ENCODE measurements around the gene RFC1. TPM values are rescaled to one million over a fixed set of nuclear protein-coding genes. Genes with fewer than 3 reads are reported as not detected.
"Not testable (repeated sequence)": the region's sequence is repeated elsewhere in the genome, so short reads cannot be mapped to it uniquely, and the experiment has no call there.

Gene RFC1
- total RNA-seq, 2 donors from 2014 or later: 111 to 134 TPM

GRCh38 chr4:39323821-39324220, 42.3 kb downstream of the RFC1 start:
- DNase-seq: no peak
- H3K27me3 Mint-ChIP-seq (ENCODE audit: low read depth): no peaks in the 10 kb centered on the region
- peak overlapping the region; percentile 38 for H3K27ac Mint-ChIP-seq

GRCh38 chr4:39320381-39321115, 45.6 kb downstream of the RFC1 start:
- Mint-ChIP-seq H3K27ac (peak overlapping the region; percentile 63), H3K27me3 (ENCODE audit: low read depth) (no peaks in the 10 kb centered on the region), H3K9me3 (no peaks in the 10 kb centered on the region), H3K36me3 (ENCODE audit: insufficient read depth in 2 of 2) (peaks cover 6 to 37% of the 10 kb centered on the region in 2 donors), H3K4me3 (no peak overlapping the region), H3K4me1 (ENCODE audit: low read depth) (no peaks in the 10 kb centered on the region)
- no peak for DNase-seq
- ATAC-seq (replicated peaks in 1 of 2): no peak

More at GRCh38 chr4:39323821-39324220, 42.3 kb downstream of the RFC1 start:
- Mint-ChIP-seq H3K9me3 (no peaks in the 10 kb centered on the region), H3K36me3 (ENCODE audit: insufficient read depth in 2 of 2) (peaks cover 11 to 48% of the 10 kb centered on the region in 2 donors), H3K4me3 (no peak overlapping the region), H3K4me1 (ENCODE audit: low read depth) (no peaks in the 10 kb centered on the region)
- ATAC-seq (replicated peaks in 1 of 2): no peak

GRCh38 chr4:39319676-39320075, 46.5 kb downstream of the RFC1 start:
- no peak overlapping the region for H3K27ac Mint-ChIP-seq
- H3K4me3 Mint-ChIP-seq: no peak overlapping the region
- no peaks in the 10 kb centered on the region for H3K4me1 Mint-ChIP-seq (ENCODE audit: low read depth)
- peaks cover under 1 to 31% of the 10 kb centered on the region in 2 donors for H3K36me3 Mint-ChIP-seq (ENCODE audit: insufficient read depth in 2 of 2)
- DNase-seq: no peak
- no peaks in the 10 kb centered on the region for H3K27me3 Mint-ChIP-seq (ENCODE audit: low read depth)
- no peak for ATAC-seq (replicated peaks in 1 of 2)
- H3K9me3 Mint-ChIP-seq: no peaks in the 10 kb centered on the region

GRCh38 chr4:39312816-39313215, 53.3 kb downstream of the RFC1 start:
- H3K27me3 Mint-ChIP-seq (ENCODE audit: low read depth): no peaks in the 10 kb centered on the region
- ATAC-seq (replicated peaks in 1 of 2) (no peak), DNase-seq (no peak)
- H3K9me3 Mint-ChIP-seq: no peaks in the 10 kb centered on the region
- H3K4me3 Mint-ChIP-seq: no peak overlapping the region
- H3K27ac Mint-ChIP-seq: no peak overlapping the region
- H3K36me3 Mint-ChIP-seq (ENCODE audit: insufficient read depth in 2 of 2): peaks cover 19 to 35% of the 10 kb centered on the region in 2 donors
- no peaks in the 10 kb centered on the region for H3K4me1 Mint-ChIP-seq (ENCODE audit: low read depth)

DNA sequence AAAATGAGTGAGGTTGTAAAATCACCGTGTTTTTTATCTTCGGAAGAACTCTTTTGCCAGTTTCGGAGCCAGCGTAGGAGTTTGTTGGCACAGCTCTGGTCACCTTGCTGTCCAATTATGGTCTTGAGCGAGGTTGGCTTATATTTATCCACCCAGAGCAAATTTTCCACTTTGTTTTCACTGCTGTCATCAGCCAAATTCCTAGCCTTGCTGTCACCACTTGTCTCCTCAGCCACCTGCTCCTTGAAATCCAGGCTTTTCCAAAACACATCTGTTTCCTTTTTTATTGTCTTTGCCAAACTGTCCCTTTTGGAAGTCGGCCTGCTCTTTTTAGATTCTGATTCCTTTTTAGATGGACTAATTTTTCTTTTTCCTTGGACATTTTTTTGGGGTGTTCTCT, 57.6 kb downstream of the RFC1 start:
- Mint-ChIP-seq H3K4me3 (no peak overlapping the region), H3K9me3 (no peaks in the 10 kb centered on the region)

DNA sequence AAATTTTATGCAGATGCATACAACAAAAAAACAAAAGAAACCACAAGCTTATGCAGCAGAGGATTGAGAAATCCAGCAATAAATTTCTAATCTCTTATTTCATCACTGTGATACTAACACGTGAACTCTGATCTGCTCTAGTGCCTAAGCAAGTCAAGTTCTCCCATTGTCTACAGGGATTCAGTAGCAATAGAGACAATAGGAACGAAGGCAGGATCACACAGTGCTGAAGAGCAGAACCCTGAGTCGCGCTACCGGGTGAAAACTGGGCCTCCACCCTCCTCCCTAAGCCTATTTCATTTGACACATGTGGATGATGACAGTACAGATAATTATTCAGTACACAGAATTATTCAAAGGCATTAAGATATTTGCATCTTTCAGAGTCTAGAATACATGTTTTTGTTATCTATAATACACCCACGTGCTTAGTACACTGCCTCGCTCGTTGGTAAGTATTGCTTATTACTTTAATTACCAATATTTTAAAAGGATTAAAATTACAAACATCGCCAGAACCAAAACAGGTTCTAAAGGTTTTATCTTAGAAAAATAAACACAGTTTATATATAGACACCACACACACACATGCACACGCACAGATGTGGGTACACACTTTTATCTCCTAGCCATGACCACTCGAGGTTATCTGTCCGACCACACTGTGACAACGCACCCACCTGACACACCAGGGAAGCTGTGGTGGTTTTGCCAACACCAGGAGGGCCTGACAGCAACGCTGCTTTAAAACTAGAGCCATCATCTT, 60.1 kb downstream of the RFC1 start:
- Mint-ChIP-seq H3K36me3 (ENCODE audit: insufficient read depth in 2 of 2) (peaks cover 19 to 37% of the 10 kb centered on the region in 2 donors), H3K4me1 (ENCODE audit: low read depth) (no peaks in the 10 kb centered on the region), H3K4me3 (no peak overlapping the region), H3K27ac (no peak overlapping the region), H3K27me3 (ENCODE audit: low read depth) (no peaks in the 10 kb centered on the region), H3K9me3 (no peaks in the 10 kb centered on the region)
- ATAC-seq (replicated peaks in 1 of 2) (no peak), DNase-seq (no peak)

More for the DNA sequence above, 57.6 kb downstream of the RFC1 start:
- H3K36me3 Mint-ChIP-seq (ENCODE audit: insufficient read depth in 2 of 2): peaks cover 23 to 40% of the 10 kb centered on the region in 2 donors
- no peaks in the 10 kb centered on the region for H3K27me3 Mint-ChIP-seq (ENCODE audit: low read depth)
- no peak for ATAC-seq (replicated peaks in 1 of 2)
- DNase-seq: no peak
- H3K4me1 Mint-ChIP-seq (ENCODE audit: low read depth): no peaks in the 10 kb centered on the region
- H3K27ac Mint-ChIP-seq: no peak overlapping the region

- H3K9me3 Mint-ChIP-seq: peaks cover 0 to 1% of the 10 kb centered on the region in 2 donors
- peak overlapping the region; percentile 63 for H3K27ac Mint-ChIP-seq
- H3K4me1 Mint-ChIP-seq (ENCODE audit: low read depth): no peaks in the 10 kb centered on the region
Observed at GRCh38 chr4:39304651-39305050, 61.5 kb downstream of the RFC1 start.

GRCh38 chr4:39303871-39304270, 62.3 kb downstream of the RFC1 start:
- H3K4me1 Mint-ChIP-seq (ENCODE audit: low read depth): no peaks in the 10 kb centered on the region
- peaks cover 17 to 48% of the 10 kb centered on the region in 2 donors for H3K36me3 Mint-ChIP-seq (ENCODE audit: insufficient read depth in 2 of 2)
- no peaks in the 10 kb centered on the region for H3K27me3 Mint-ChIP-seq (ENCODE audit: low read depth)
- peaks cover 0 to 1% of the 10 kb centered on the region in 2 donors for H3K9me3 Mint-ChIP-seq
- DNase-seq (no peak), ATAC-seq (replicated peaks in 1 of 2) (no peak)
- H3K4me3 Mint-ChIP-seq: no peak overlapping the region
- no peak overlapping the region for H3K27ac Mint-ChIP-seq

More at GRCh38 chr4:39304651-39305050, 61.5 kb downstream of the RFC1 start:
- no peak for DNase-seq
- ATAC-seq (replicated peaks in 1 of 2): no peak
- peaks cover 20 to 44% of the 10 kb centered on the region in 2 donors for H3K36me3 Mint-ChIP-seq (ENCODE audit: insufficient read depth in 2 of 2)
- no peaks in the 10 kb centered on the region for H3K27me3 Mint-ChIP-seq (ENCODE audit: low read depth)
- no peak overlapping the region for H3K4me3 Mint-ChIP-seq

DNA sequence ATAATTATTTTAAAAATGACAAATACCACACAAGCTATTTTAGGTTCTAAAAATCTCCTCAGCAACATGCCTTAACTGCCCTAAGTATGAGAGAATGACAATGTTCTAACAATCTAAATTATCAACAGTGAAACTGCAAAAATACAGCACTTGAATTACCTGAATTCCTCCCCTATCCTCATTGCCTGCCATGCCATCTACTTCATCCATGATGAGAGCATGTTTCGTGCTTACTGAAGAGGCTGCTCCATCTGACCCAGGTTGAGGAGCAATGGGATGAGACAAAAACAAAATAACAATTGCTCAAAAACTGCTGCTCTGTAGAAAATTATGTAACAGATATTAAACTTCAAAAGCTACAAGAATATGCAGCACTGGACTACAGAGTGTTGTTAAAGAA, 63.3 kb downstream of the RFC1 start:
- Mint-ChIP-seq H3K4me3 (no peak overlapping the region), H3K27me3 (ENCODE audit: low read depth) (no peaks in the 10 kb centered on the region), H3K27ac (no peak overlapping the region), H3K9me3 (peaks cover 0 to 1% of the 10 kb centered on the region in 2 donors), H3K4me1 (ENCODE audit: low read depth) (no peaks in the 10 kb centered on the region), H3K36me3 (ENCODE audit: insufficient read depth in 2 of 2) (peaks cover 10 to 49% of the 10 kb centered on the region in 2 donors)
- ATAC-seq (replicated peaks in 1 of 2) (no peak), DNase-seq (no peak)

DNA sequence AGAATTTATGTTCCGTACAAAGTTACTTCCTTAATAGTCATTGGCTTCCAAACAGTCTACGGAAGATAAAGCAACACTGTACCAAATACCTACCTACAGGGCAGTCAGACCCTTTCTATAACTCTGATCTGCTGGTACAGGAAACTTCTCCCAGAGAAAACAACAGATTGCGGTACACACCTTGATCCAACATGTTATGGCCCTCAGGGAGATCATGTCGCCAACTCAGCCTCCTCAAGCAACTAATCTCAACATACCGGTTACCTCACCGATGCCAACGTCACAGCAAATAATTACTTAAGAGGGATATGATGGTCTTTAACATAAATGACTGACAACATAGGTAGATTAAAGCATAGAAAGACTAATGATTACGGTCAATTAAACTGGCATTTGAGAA, 70.4 kb downstream of the RFC1 start:
- ATAC-seq (replicated peaks in 1 of 2) (no peak), DNase-seq (no peak)
- Mint-ChIP-seq H3K27me3 (ENCODE audit: low read depth) (no peaks in the 10 kb centered on the region), H3K4me1 (ENCODE audit: low read depth) (no peaks in the 10 kb centered on the region), H3K27ac (no peak overlapping the region), H3K9me3 (no peaks in the 10 kb centered on the region), H3K4me3 (no peak overlapping the region), H3K36me3 (ENCODE audit: insufficient read depth in 2 of 2) (peaks cover 10 to 55% of the 10 kb centered on the region in 2 donors)

DNA sequence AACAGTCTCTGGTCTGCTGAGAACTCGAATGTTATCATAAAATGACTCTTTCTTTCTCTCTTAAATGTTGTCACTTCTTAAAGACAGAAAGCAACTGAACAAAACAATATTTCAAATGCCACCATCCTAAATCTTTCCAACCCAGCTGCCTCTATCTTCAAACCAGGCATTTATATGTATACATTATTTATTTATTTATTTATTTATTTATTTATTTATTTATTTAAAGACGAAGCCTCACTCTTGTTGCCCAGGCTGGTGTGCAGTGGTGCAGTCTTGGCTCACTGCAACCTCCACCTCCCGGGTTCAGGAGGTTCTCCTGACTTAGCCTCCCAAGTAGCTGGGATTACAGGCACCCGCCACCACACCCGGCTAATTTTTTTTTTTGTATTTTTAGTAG, 73.7 kb downstream of the RFC1 start:
- H3K27me3 Mint-ChIP-seq (ENCODE audit: low read depth); H3K4me3 Mint-ChIP-seq; ATAC-seq (replicated peaks in 1 of 2); DNase-seq; H3K9me3 Mint-ChIP-seq; H3K4me1 Mint-ChIP-seq (ENCODE audit: low read depth): not testable (repeated sequence)
- peaks cover 9 to 40% of the 10 kb centered on the region in 2 donors for H3K36me3 Mint-ChIP-seq (ENCODE audit: insufficient read depth in 2 of 2)
- H3K27ac Mint-ChIP-seq: peak overlapping the region; percentile 59

DNA sequence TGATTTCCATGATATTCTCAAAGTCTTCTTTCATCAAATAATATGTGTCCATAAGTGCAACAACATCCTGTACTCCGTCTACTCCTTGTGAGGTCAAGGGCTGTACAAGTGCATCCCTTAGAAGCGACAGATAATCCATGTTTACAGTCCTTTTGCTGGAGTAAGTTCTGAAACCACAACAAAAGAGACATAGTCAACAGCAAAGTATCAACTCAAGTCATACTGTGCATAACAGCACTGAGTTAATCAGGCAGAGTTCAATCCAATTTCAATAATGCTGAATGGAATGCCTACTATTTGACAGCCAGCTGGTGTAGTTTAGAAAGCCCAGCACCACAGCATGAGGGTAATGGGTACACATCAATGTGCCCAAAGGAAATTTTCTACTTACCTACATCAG, 74.5 kb downstream of the RFC1 start:
- no peaks in the 10 kb centered on the region for H3K9me3 Mint-ChIP-seq
- H3K27ac Mint-ChIP-seq: no peak overlapping the region
- peaks cover 5% of the 10 kb centered on the region for H3K4me1 Mint-ChIP-seq (ENCODE audit: low read depth)
- no peak for DNase-seq
- no peaks in the 10 kb centered on the region for H3K27me3 Mint-ChIP-seq (ENCODE audit: low read depth)
- no peak overlapping the region for H3K4me3 Mint-ChIP-seq
- peak; percentile 49 to 53 for ATAC-seq (replicated peaks in 1 of 2)
- peaks cover 8 to 39% of the 10 kb centered on the region in 2 donors for H3K36me3 Mint-ChIP-seq (ENCODE audit: insufficient read depth in 2 of 2)

GRCh38 chr4:39287223-39287622, 78.9 kb downstream of the RFC1 start:
- H3K9me3 Mint-ChIP-seq: no peaks in the 10 kb centered on the region
- H3K36me3 Mint-ChIP-seq (ENCODE audit: insufficient read depth in 2 of 2): peaks cover 2 to 32% of the 10 kb centered on the region in 2 donors
- no peak overlapping the region for H3K4me3 Mint-ChIP-seq
- H3K27me3 Mint-ChIP-seq (ENCODE audit: low read depth): no peaks in the 10 kb centered on the region
- no peak for ATAC-seq (replicated peaks in 1 of 2)
- DNase-seq: no peak
- H3K4me1 Mint-ChIP-seq (ENCODE audit: low read depth): peaks cover 12% of the 10 kb centered on the region
- no peak overlapping the region for H3K27ac Mint-ChIP-seq

All from activated T-cell treated with anti-CD3 and anti-CD28 coated beads, Interleukin-2, amount 50 U/mL, for 72 hours (primary cell).